HCT116 (cell line): Measurements from ENCODE around the gene CARD10. TPM values are rescaled to one million over a fixed set of nuclear protein-coding genes. Genes with fewer than 3 reads are reported as not detected.

Experiments
- ATAC-seq: fragments of 200-7000 bp; cut with Tn5 transposase; 2 replicates; pipeline ENCODE4 v1.9.1; 2020; ENCODE audit warnings: mild to moderate bottlenecking, moderate library complexity
- BruUV-seq: library from RNA; stranded (reverse); fragments of 400-500 nt; replicated peaks from 2 replicates; lab custom pipeline; 2021; lab: Mats Ljungman, UMichigan
- CTCF ChIA-PET: fragments of 300-600 bp; sonication (Branson Sonifier 250); formaldehyde crosslinking; loops from one replicate; lab custom pipeline; 2021; ENCODE audit warnings: antibody characterized with exemption; lab: Charles Lee
- POLR2A ChIA-PET: fragments of 300-600, 350-600 bp; sonication (Branson Sonifier 250); formaldehyde crosslinking; loops from one replicate; lab custom pipeline; 2021; ENCODE audit warnings: antibody characterized with exemption; lab: Charles Lee
- RAD21 ChIA-PET, 2 experiments: fragments of 300-600 bp; sonication (Branson Sonifier 250); formaldehyde crosslinking; loops; one replicate each; lab custom pipeline; 2023; ENCODE audit warnings: low total read pairs in 2 of 2; ENCODE audit not compliant: uncharacterized antibody in 2 of 2, unreplicated experiment in 2 of 2, low non-redundant PET in 1 of 2; lab: Charles Lee
- DNase-seq: peaks from one replicate; pipeline ENCODE4 v3.0.0-alpha.2; 2010; ENCODE audit warnings: low read depth, low spot score
- H2AFZ ChIP-seq: fragments of 200-600 bp; shearing (Covaris generic), sonication (generic); 2 replicates; pipeline ENCODE4 v1.6.1; 2017; ENCODE audit warnings: low read depth, mixed run types, mixed read lengths, antibody characterized with exemption, low read length; ENCODE audit not compliant: poor library complexity, severe bottlenecking
- H3K27ac ChIP-seq: 2 replicates; pipeline ENCODE4 v1.5.1; 2012; ENCODE audit warnings: low read depth, low read length
- H3K27me3 ChIP-seq: fragments of 200-600 bp; sonication (generic); 2 replicates; pipeline ENCODE4 v1.6.1; 2016; ENCODE audit warnings: mixed run types, low read length, mixed read lengths; ENCODE audit not compliant: insufficient read depth
- H3K36me3 ChIP-seq, 2 experiments: fragments of 200-500 bp in 1 of 2; fragments of 200-600 bp in 1 of 2; sonication (Bioruptor generic) in 1 of 2; sonication (generic) in 1 of 2; 2 replicates each; pipeline versions ENCODE4 v1.5.1 to v1.6.1; 2014 to 2016; ENCODE audit warnings: low read length in 2 of 2, inconsistent platforms in 1 of 2, mixed read lengths in 1 of 2, mixed run types in 1 of 2; ENCODE audit not compliant: insufficient read depth in 2 of 2, control insufficient read depth in 1 of 2
- H3K4me1 ChIP-seq, 2 experiments: fragments of 200-600 bp in 1 of 2; sonication (generic) in 1 of 2; 2 replicates each; pipeline versions ENCODE4 v1.5.1 to v1.6.1; 2012 to 2017; ENCODE audit warnings: low read length in 2 of 2, inconsistent platforms in 1 of 2, mild to moderate bottlenecking in 1 of 2, mixed read lengths in 1 of 2, mixed run types in 1 of 2, moderate library complexity in 1 of 2; ENCODE audit not compliant: insufficient read depth in 2 of 2, control insufficient read depth in 1 of 2
- H3K4me2 ChIP-seq: fragments of 200-600 bp; sonication (generic); 2 replicates; pipeline ENCODE4 v1.6.1; 2017; ENCODE audit warnings: mixed run types, low read length, mixed read lengths
- H3K4me3 ChIP-seq, 2 experiments: fragments of 200-600 bp in 1 of 2; sonication (generic) in 1 of 2; replicated peaks in 1 of 2; 2 replicates each; pipeline ENCODE4 v1.5.1; 2011 to 2016; ENCODE audit warnings: low read length in 2 of 2, control low read depth in 1 of 2, low read depth in 1 of 2, mild to moderate bottlenecking in 1 of 2, mixed read lengths in 1 of 2, mixed run types in 1 of 2
- H3K79me2 ChIP-seq: fragments of 200-600 bp; sonication (generic); 2 replicates; pipeline ENCODE4 v1.6.1; 2017; ENCODE audit warnings: mild to moderate bottlenecking, mixed run types, low read length, moderate library complexity, mixed read lengths; ENCODE audit not compliant: insufficient read depth
- H3K9ac ChIP-seq: fragments of 200-600 bp; sonication (generic); 2 replicates; pipeline ENCODE4 v1.6.1; 2016; ENCODE audit warnings: low read length, mixed read lengths
- H3K9me2 ChIP-seq: fragments of 200-600 bp; sonication (generic), shearing (Covaris generic); 2 replicates; pipeline ENCODE4 v1.6.1; 2017; ENCODE audit warnings: mixed run types, mild to moderate bottlenecking, moderate library complexity; ENCODE audit not compliant: insufficient read depth
- H3K9me3 ChIP-seq, 2 experiments: fragments of 200-500 bp in 1 of 2; fragments of 200-600 bp in 1 of 2; sonication (Bioruptor generic) in 1 of 2; sonication (generic) in 1 of 2; 2 replicates each; pipeline ENCODE4 v1.6.1; 2014 to 2017; ENCODE audit warnings: low read length in 2 of 2, mixed read lengths in 2 of 2, inconsistent platforms in 1 of 2, low read depth in 1 of 2, mild to moderate bottlenecking in 1 of 2, mixed run types in 1 of 2, moderate library complexity in 1 of 2; ENCODE audit not compliant: control insufficient read depth in 1 of 2, insufficient read depth in 1 of 2
- H4K20me1 ChIP-seq: fragments of 200-600 bp; sonication (generic), shearing (Covaris generic); 2 replicates; pipeline ENCODE4 v1.6.1; 2017; ENCODE audit warnings: mixed run types, mild to moderate bottlenecking, moderate library complexity; ENCODE audit not compliant: insufficient read depth
- ATF3 ChIP-seq: IDR thresholded peaks from 2 replicates; pipeline ENCODE4 v1.6.1; 2012
- CTCF ChIP-seq, 3 experiments: fragments of 200-600 bp in 1 of 3; sonication (generic) in 1 of 3; IDR thresholded peaks in 2 of 3; conservative IDR thresholded peaks in 1 of 3; 2 replicates each; pipeline ENCODE4 v1.5.1; 2012 to 2017; ENCODE audit warnings: low read depth in 2 of 3, low read length in 2 of 3, antibody characterized with exemption in 1 of 3, borderline replicate concordance in 1 of 3, control low read depth in 1 of 3, mild to moderate bottlenecking in 1 of 3, mixed read lengths in 1 of 3, mixed run types in 1 of 3, moderate library complexity in 1 of 3; ENCODE audit not compliant: insufficient read depth in 1 of 3
- EZH2phosphoT487 ChIP-seq: fragments of 200-600 bp; IDR thresholded peaks from 2 replicates; pipeline ENCODE4 v1.6.1; 2018; ENCODE audit warnings: antibody characterized with exemption, borderline replicate concordance
- MAX ChIP-seq: IDR thresholded peaks from 2 replicates; pipeline ENCODE4 v1.6.1; 2012
- POLR2A ChIP-seq: IDR thresholded peaks from 2 replicates; pipeline ENCODE4 v1.7.0; 2011; ENCODE audit warnings: borderline replicate concordance; ENCODE audit not compliant: insufficient read depth, insufficient read length; ENCODE audit errors: extremely low read depth
- POLR2AphosphoS5 ChIP-seq: IDR thresholded peaks from 2 replicates; pipeline ENCODE4 v1.6.1; 2011; ENCODE audit warnings: mild to moderate bottlenecking, low read depth, low read length, moderate library complexity
- RAD21 ChIP-seq: IDR thresholded peaks from 2 replicates; pipeline ENCODE4 v1.6.1; 2012; ENCODE audit warnings: low read depth, mild to moderate bottlenecking
- SIN3A ChIP-seq: IDR thresholded peaks from 2 replicates; pipeline ENCODE4 v1.6.1; 2012; ENCODE audit warnings: low read depth
- SP1 ChIP-seq: IDR thresholded peaks from 2 replicates; pipeline ENCODE4 v1.6.1; 2012; ENCODE audit warnings: low read depth
- YY1 ChIP-seq: IDR thresholded peaks from 2 replicates; pipeline ENCODE4 v1.6.1; 2011; ENCODE audit warnings: low read length, low read depth, moderate library complexity, mild to moderate bottlenecking; ENCODE audit not compliant: insufficient replicate concordance; ENCODE audit errors: extremely low read depth
- ZFX ChIP-seq: fragments of 450-650 bp; IDR thresholded peaks from 2 replicates; pipeline ENCODE4 v1.6.1; 2017
- ZNF274 ChIP-seq: fragments of 200-500 bp; sonication (Bioruptor generic); IDR thresholded peaks from 2 replicates; pipeline ENCODE4 v1.6.1; 2014; ENCODE audit warnings: mild to moderate bottlenecking, low read depth, low read length, inconsistent platforms
- intact Hi-C: fragments of 100-400 bp; cut with micrococcal nuclease; formaldehyde crosslinking; loops from 2 replicates; pipeline ENCODE4 v1.10.0; 2022
- total RNA-seq: library from RNA; stranded (reverse); gene quantifications from one replicate; pipeline ENCODE4 v1.2.1, GENCODE V29; 2021; ENCODE audit not compliant: unreplicated experiment

Gene CARD10
- total RNA-seq, 1 experiment from 2014 or later, result 32.0 TPM

GRCh38 chr22:37472418-37473006 lies 46.7 kb downstream of the CARD10 start:
- DNase-seq (no peak), ATAC-seq (peak; percentile 85)
- intact Hi-C loops, result no loop called here
- Histone ChIP-seq H3K36me3 (no peaks in the 10 kb centered on the region), H3K27me3 (no peaks in the 10 kb centered on the region), H3K9ac (no peak overlapping the region), H3K4me2 (no peak overlapping the region), H4K20me1 (no peaks in the 10 kb centered on the region), H2AFZ (no peak overlapping the region), H3K9me3 (no peaks in the 10 kb centered on the region)
- TF ChIP-seq POLR2A, result no peak
- TF ChIP-seq MAX, result no peak
- TF ChIP-seq EZH2phosphoT487, result no peak
- no peak for TF ChIP-seq SP1
- TF ChIP-seq YY1, result no peak
- TF ChIP-seq ZNF274, result no peak
- no peak for TF ChIP-seq POLR2AphosphoS5
- no peak for TF ChIP-seq ZFX
- TF ChIP-seq RAD21, result peak; percentile 78
- TF ChIP-seq ATF3, result no peak
- TF ChIP-seq SIN3A, result no peak
- peak; percentile 70 to 91 (median 90) for TF ChIP-seq CTCF (IDR thresholded peaks at IDR 0.05 in 2 of 3, conservative IDR thresholded peaks at IDR 0.05 in 1 of 3; ENCODE audit: borderline replicate concordance in 1 of 3, insufficient read depth in 1 of 3, low read depth in 2 of 3, low read length in 2 of 3)
- TF ChIP-seq, all 23 proteins: peak for 2
- CTCF ChIA-PET, result interaction anchor here (0.6 to 1.9 kb wide), 27 partner anchors 10 to 212 kb away, joined by 3 to 23 read pairs (median 4); partner anchors contain the start of gene MFNG
- Histone ChIP-seq H3K9me2 (no peaks in the 10 kb centered on the region), H3K4me1 (peaks cover 6 to 37% of the 10 kb centered on the region in 2 experiments), H3K27ac (no peak overlapping the region), H3K79me2 (no peaks in the 10 kb centered on the region), H3K4me3 (no peak overlapping the region)
- RAD21 ChIA-PET, result interaction anchor here (0.6 to 1.3 kb wide), 5 partner anchors 23 to 156 kb away, joined by 3 to 4 read pairs (median 3); partner anchors contain the start of gene CARD10 (in 1 of the 2)
- POLR2A ChIA-PET, result interaction anchor here (0.5 to 1.1 kb wide), 2 partner anchors 95 to 171 kb away, joined by 3 to 4 read pairs; no protein-coding TSS in a partner anchor
- no TSS peak for BruUV-seq
